NOMO-1 treated with DMSO at 0.1 percent for 48 hours (cell line): ENCODE data around the gene PXK.

Experiments used
- DNase-seq: peaks from one replicate; lab custom pipeline; 2025; ENCODE audit not compliant: unreplicated experiment; lab: John Stamatoyannopoulos, UW

The PXK gene

DNA sequence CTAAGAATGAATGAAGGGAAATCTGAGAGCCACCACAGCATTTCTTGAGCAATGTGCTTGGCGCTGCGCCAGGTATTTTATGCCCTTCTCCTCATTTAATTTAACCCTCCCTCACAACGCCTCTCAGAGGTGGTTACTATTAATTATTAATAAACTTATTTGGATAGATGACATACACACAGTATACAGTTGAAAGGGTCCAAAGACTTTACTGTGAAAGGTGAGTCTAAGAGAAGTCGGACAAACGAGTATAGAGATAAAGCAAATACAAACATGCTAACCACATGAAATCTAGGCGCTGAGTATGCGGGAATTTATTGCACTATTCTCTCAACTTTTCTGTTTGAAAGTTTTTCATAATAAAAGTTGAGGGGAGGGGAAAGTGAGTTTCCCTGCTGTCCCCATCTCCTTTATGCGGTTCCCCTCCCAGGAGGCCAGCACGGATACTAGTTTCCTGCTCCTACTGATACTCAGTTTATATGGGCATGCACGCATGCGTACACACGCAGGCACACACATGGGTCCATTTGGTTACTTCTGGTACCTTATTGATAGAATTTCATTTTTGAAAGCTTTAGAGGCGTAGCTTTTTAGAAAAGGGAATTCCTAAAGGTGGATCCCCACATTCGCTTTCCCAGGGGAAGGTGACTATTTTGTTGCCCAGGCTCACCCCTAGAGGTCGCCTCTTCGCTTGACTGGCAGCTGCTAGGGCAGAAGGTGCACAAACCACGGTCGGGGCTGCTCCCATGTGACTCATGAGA, 130.7 kb downstream of the PXK start:
- peak; percentile 75 for DNase-seq

DNA sequence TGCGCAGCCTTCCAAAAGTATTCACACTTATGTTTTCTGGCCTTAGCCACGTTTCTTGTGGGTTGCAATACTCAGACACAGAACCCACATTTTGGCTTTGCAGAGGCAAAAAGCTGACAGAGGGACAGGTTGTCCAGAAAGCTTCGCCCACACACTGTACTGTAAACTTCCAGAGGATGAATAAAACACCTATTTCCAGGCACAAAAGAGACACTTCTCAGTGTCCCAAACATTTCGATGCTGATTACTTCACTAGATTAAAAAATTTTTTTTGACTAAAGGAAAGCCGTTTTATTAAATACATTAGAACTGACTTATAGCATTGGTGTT, 131.2 kb downstream of the PXK start:
- no peak for DNase-seq

DNA sequence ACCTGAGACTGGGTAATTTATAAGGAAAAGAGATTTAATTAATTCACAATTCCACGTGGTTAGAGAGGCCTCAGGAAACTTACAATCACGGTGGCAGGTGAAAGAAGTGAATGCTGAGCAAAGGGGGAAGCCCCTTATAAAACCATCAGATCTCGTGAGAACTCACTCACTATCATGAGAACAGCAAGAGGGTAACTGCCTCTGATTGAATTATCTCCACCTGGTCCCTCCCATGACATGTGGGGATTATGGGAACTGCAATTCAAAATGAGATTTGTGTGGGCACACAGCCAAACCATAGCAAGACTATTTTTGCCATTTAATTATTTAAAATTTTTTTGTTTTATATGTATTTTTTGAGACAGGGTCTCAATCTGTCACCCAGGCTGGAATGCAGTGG, 132.2 kb downstream of the PXK start:
- no peak for DNase-seq

DNA sequence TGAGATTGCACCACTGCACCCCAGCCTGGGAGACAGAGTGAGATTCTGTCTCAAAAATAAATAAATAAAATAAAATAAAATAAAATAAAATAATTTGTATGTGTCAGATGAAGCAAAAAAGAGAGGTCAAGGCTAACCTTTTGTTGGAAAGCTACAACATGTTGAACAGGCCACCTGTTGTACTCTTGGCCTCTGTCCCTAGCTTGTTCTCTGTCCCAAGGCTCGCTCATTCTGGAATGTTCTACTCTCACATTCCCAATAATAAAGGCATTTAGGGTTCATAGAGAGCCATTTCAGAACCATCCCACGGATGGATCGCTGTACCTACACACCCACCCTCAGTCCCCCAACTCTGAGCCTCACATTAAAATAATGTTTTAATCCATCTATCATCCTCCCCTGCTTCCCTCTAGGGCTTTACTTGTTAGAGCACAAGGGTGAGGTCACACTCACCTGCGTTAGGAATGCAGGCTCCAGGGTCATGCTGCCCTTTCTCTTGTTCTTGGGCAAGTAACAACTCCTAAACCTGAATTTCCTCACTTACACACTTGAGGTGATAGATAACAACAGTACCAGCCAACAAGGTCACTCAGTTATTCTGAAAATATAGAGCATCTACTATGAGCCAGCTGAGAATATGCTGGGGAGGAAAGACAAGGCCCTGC, 134.3 kb downstream of the PXK start:
- DNase-seq, result no peak

DNA sequence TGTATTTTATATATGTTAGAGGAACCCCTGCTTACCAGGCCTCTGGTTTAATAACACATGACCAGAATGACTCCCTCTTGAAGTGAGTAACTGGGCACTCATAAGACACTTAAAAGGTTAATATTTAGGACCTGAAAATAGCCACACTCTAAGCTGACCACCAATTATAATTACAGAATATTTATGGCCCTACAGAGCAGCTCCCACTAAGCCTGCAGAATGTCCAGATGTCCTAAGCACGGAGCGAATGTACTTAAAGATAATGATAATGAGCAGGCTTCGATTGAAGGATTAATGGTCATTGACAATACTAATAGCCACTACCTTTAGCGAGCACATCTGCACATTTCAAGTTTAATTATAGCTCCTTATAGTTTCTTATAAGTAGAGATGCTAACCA, 136.4 kb downstream of the PXK start:
- no peak for DNase-seq

DNA sequence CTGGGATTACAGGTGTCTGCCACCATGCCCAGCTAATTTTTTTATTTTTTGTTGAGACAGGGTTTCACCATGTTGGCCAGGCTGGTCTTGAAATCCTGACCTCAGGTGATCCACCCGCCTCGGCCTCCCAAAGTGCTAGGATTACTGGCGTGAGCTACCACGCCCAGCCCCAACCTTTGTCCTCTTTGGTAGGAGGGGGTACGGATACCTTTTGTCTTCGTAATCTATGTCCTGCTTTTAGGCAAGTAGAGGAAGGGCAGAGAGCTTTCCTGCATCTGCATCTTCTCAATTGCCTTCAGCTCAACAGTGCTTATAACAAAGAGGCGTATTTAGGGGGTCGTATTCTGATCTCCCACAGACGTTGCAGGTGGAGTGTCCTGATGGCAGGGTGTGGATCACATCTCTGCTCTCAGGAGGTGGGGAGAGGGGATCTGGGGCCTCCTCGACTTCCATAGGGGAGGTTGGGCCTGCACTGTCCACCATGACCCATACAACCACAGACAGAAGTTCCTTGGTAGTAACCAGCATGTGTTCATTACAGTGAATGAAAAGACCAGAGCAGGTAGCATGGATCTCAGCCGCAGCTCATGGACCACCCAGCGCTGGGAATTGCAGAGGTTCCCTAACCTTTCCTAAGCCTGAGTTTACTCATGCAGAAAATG, 137.8 kb downstream of the PXK start:
- no peak for DNase-seq

DNA sequence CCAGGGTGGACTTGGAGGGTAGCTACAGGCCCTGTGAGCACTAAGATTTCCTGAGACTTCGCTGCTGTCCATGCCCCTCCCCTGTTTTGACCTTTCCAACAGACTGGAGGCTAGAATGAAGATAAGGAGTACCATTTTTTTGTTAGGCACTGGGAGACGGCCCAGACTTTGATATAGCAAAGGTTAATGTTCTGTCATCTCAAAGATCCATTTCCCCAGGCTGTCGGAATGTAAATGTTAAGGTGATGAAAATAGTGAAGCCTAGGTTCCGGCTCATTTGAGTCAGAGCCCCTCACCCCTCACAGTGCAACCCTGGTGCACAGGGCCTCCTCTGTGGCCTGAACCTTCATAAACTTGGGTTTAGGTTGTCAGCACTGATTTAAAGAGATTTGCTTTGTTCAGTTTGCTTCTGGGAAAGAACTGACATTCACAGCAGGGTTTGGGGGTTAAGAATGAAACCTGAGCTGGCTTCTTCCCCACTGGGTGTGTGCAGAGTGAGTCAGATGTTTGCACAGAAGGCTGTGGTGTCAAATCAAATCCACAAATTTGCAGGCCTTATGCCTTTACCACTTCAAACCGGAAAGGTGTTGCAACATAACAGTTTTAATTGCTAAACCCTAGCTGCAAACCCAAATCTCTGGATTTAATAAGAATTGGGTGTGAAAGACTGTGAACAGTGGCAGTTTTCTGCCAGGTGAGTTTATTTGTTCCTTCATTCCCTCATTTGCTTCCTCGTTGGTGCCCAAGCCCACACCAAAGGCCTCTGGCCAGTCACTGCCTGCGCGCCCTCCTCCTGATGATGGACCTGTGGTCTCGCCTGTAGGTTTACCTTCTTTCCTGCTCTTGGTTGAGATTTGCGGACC, 138.6 kb downstream of the PXK start:
- peak; percentile 97 for DNase-seq

DNA sequence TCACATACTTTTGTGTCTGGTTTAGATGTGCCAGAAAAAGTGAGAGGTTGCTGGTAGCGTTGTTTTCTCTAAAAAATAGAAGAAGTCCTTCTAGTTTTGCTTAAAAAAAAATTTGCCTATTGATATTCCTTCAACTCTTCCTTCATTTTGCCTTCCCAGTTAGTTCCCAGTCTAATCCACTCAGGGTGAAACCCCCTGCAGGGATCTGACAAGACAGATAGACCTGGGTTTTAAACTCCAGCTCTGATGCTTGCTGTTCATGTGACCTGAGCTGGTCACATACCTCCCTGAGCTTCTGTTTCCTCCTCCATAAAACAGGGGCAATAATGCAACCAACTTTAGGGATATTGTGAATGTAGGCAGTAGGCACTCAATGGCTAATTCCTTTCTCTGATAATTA, 140.6 kb downstream of the PXK start:
- no peak for DNase-seq

DNA sequence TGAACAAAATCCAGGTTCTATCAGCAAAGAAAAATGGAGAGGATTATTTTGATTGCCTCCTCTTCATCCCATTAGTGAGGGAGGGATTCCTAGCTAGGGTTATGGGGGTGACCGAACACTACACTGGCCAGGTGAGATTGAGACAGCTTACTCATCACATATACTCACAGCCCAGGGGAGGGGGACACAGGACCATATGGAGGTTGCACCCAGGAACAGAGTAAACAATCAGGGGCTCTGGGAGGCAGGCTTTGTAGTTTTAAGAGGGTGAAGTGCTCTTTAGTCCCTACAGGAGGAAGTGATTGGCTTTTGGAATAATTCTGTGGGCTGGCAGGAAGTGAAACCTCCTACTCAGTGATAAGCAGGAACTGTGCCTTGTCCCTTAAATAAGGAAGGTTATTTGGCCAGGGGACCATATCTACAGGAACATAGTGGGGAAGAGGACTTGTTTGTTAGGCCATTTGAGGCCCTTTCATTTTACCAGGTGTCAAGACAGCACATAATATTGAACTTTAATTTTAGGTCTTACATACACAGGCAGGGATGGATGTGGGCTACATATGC, 141.7 kb downstream of the PXK start:
- DNase-seq, result peak; percentile 92

DNA sequence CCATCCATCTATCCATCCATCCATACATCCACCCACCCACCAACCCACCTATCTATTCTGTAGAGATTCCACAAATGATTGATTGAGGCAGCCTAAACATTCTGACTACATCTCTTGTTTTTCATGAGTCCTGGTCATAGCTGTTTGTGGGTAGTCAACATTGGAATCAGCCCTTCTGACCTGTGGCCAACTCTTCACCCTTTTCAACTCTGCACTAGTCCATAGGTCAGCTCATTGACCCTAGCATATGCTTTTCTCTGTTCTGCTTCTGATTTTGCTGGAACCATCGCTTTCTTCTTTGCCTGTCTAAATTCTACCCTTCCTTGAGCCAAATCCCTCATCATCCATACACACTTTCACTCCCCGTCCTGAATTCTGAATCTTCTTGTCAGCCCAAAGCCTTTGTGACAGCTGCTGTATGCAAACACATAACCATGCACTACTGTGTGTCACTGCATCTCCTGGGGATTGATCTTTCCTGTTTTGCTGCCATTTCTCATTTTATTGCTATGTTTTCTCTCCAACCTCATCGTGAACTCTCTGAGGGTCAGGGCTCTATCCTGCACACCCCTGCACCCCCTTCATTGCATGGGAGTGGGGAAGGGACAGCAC, 142.4 kb downstream of the PXK start:
- no peak for DNase-seq
